SU-DHL-6 (cell line): ENCODE measurements around the gene SCTR.

ENCODE experiments used
- H2AFZ ChIP-seq: fragments of 200-600 bp; sonication (generic); 2 replicates; pipeline ENCODE4 v1.6.1; 2014; ENCODE audit warnings: low read depth, mild to moderate bottlenecking, moderate library complexity, mixed read lengths, antibody characterized with exemption, low read length; ENCODE audit not compliant: severe bottlenecking
- H3F3A ChIP-seq: fragments of 200-600 bp; shearing (Covaris generic); 2 replicates; pipeline ENCODE4 v1.6.0; 2016; ENCODE audit warnings: antibody characterized with exemption, mild to moderate bottlenecking; ENCODE audit not compliant: insufficient read depth
- H3K27ac ChIP-seq: fragments of 200-600 bp; sonication (generic); 2 replicates; pipeline ENCODE4 v1.5.1; 2016; ENCODE audit warnings: low read depth, mild to moderate bottlenecking, low read length, moderate library complexity, mixed read lengths
- H3K27me3 ChIP-seq: fragments of 200-600 bp; sonication (generic), shearing (Covaris generic); 2 replicates; pipeline ENCODE4 v1.6.0; 2014; ENCODE audit warnings: mild to moderate bottlenecking, low read length
- H3K36me3 ChIP-seq: fragments of 200-600 bp; sonication (generic); 2 replicates; pipeline ENCODE4 v1.6.1; 2014; ENCODE audit warnings: mild to moderate bottlenecking, low read length, mixed read lengths
- H3K4me2 ChIP-seq: fragments of 300-600, 200-600 bp; shearing (Covaris generic), sonication (generic); 2 replicates; pipeline ENCODE4 v1.6.0; 2014; ENCODE audit warnings: low read length, low read depth, mild to moderate bottlenecking; ENCODE audit not compliant: poor library complexity, severe bottlenecking
- H3K4me3 ChIP-seq: fragments of 200-600 bp; sonication (generic); 2 replicates; pipeline ENCODE4 v1.5.1; 2014; ENCODE audit warnings: antibody characterized with exemption, low read length, mild to moderate bottlenecking, mixed read lengths; ENCODE audit not compliant: insufficient read depth, poor library complexity, severe bottlenecking
- H3K79me2 ChIP-seq: fragments of 200-600 bp; sonication (generic); 2 replicates; pipeline ENCODE4 v1.6.1; 2014; ENCODE audit warnings: mild to moderate bottlenecking, low read length, moderate library complexity; ENCODE audit not compliant: insufficient read depth
- H3K9ac ChIP-seq: fragments of 200-600 bp; sonication (generic); 2 replicates; pipeline ENCODE4 v1.7.0; 2014; ENCODE audit warnings: mild to moderate bottlenecking, low read length
- H3K9me2 ChIP-seq: fragments of 200-600 bp; sonication (generic); replicated peaks from 2 replicates; pipeline ENCODE4 v1.6.1; 2014; ENCODE audit warnings: low read length; ENCODE audit not compliant: insufficient read depth
- H3K9me3 ChIP-seq: fragments of 200-600 bp; sonication (generic); 2 replicates; pipeline ENCODE4 v1.6.1; 2014; ENCODE audit warnings: low read length, mixed read lengths; ENCODE audit not compliant: insufficient read depth
- H4K20me1 ChIP-seq: fragments of 200-600 bp; sonication (generic); 2 replicates; pipeline ENCODE4 v1.6.1; 2014; ENCODE audit warnings: low read depth, mild to moderate bottlenecking, antibody characterized with exemption, low read length, moderate library complexity, mixed read lengths
- EZH2phosphoT487 ChIP-seq: fragments of 200-600 bp; sonication (generic), shearing (Covaris generic); conservative IDR thresholded peaks from 2 replicates; pipeline ENCODE4 v1.6.1; 2018; ENCODE audit warnings: mild to moderate bottlenecking, antibody characterized with exemption, low read length, moderate library complexity, mixed read lengths
- TF ChIP-seq, protein P1 (sequence below): fragments of 200-600 bp; sonication (generic); IDR thresholded peaks from one replicate; pipeline ENCODE4 v1.5.1; 2017; ENCODE audit warnings: antibody characterized with exemption, mild to moderate bottlenecking, low read length, moderate library complexity; ENCODE audit not compliant: insufficient read depth, poor library complexity, severe bottlenecking

The SCTR gene

DNA sequence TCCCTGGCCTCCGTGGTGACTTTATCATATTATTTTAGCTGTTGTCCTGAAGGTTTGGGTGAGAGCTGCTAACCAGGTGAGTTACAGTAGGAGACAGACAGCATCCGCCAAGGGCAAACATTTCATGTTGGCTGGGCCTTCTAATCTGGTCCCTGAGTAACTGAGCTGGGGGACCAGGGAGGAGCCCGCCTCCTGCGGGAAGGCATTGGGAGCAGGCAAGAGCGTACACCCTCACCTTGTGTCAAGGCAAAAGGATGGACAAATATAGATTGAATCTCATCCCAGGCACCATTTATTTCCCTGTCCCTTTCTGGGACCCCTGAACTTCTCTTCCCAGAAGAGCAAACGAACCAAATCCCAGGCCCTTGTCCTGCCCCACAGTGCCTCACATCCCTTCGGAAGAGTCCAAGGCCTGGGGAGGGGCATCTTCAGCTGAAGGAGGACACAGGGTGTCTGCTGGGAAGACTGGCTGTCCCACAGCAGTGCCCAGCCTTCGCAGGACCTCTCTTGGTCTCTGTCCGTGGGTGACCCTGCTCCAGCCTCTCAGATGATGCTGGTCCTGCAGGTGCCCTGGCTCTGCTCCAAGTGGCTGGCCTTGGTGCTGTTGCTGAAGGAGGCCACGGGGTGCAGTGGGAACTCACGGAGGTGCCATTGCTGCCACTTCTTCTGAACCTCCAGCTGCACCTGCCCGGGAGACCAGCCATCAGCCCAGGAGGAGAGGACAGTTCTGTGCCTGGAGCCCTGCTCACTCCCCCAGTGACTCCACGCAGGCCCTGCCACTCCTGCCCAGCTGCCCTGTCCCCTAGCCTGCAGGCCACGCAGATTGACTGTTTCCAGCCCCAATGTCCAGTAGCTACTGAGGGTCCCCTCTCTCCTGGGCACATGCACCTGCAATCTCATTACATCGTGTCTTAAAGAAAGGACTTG, 84.4 kb downstream of the SCTR start:
- H3F3A ChIP-seq = no peaks in the 10 kb centered on the region
- no peak overlapping the region for H2AFZ ChIP-seq
- no peaks in the 10 kb centered on the region for H3K36me3 ChIP-seq
- TF ChIP-seq, protein P1, sequence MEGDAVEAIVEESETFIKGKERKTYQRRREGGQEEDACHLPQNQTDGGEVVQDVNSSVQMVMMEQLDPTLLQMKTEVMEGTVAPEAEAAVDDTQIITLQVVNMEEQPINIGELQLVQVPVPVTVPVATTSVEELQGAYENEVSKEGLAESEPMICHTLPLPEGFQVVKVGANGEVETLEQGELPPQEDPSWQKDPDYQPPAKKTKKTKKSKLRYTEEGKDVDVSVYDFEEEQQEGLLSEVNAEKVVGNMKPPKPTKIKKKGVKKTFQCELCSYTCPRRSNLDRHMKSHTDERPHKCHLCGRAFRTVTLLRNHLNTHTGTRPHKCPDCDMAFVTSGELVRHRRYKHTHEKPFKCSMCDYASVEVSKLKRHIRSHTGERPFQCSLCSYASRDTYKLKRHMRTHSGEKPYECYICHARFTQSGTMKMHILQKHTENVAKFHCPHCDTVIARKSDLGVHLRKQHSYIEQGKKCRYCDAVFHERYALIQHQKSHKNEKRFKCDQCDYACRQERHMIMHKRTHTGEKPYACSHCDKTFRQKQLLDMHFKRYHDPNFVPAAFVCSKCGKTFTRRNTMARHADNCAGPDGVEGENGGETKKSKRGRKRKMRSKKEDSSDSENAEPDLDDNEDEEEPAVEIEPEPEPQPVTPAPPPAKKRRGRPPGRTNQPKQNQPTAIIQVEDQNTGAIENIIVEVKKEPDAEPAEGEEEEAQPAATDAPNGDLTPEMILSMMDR = no peak
- no peak for TF ChIP-seq EZH2phosphoT487
- no peaks in the 10 kb centered on the region for H3K79me2 ChIP-seq
- no peaks in the 10 kb centered on the region for H4K20me1 ChIP-seq
- H3K9me3 ChIP-seq = no peaks in the 10 kb centered on the region
- no peak overlapping the region for H3K4me2 ChIP-seq
- no peaks in the 10 kb centered on the region for H3K9me2 ChIP-seq
- no peak overlapping the region for H3K27ac ChIP-seq
- H3K4me3 ChIP-seq = no peak overlapping the region
- H3K27me3 ChIP-seq = no peaks in the 10 kb centered on the region
- no peak overlapping the region for H3K9ac ChIP-seq

DNA sequence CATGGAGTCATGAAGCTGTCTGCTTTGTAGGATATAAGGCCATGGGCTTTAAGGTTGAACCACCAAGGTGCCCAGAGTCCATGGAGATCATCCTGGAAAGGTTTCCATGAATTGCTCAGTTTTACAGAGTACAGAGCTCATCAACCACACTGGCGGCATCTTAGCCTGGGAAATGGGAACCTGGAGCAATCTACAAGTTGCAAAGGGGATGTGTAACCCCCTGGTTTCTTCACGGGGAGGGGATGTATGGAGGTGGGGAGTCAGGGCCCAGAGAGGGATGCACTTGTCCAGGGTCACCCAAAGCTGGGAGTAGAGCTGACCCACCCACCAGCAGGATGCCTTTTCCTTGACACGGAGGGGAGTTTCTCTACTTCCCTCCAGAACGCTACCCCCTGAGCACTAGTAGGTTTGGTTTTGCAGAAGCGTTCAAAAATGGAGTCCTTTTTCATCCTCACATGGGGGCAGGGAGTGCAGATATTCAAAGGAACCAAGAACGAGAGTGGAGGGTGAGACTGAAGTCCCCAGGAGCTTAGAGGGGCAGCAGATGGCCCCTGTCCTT, 85.5 kb downstream of the SCTR start:
- no peaks in the 10 kb centered on the region for H3K79me2 ChIP-seq
- H3K4me2 ChIP-seq = no peak overlapping the region
- no peaks in the 10 kb centered on the region for H3K36me3 ChIP-seq
- no peak overlapping the region for H3K4me3 ChIP-seq
- no peaks in the 10 kb centered on the region for H3F3A ChIP-seq
- no peaks in the 10 kb centered on the region for H3K9me3 ChIP-seq
- no peak overlapping the region for H3K27ac ChIP-seq
- TF ChIP-seq, protein P1 = no peak
- TF ChIP-seq EZH2phosphoT487 = no peak
- no peak overlapping the region for H2AFZ ChIP-seq
- no peaks in the 10 kb centered on the region for H4K20me1 ChIP-seq
- H3K9me2 ChIP-seq = no peaks in the 10 kb centered on the region
- no peak overlapping the region for H3K9ac ChIP-seq
- no peaks in the 10 kb centered on the region for H3K27me3 ChIP-seq

DNA sequence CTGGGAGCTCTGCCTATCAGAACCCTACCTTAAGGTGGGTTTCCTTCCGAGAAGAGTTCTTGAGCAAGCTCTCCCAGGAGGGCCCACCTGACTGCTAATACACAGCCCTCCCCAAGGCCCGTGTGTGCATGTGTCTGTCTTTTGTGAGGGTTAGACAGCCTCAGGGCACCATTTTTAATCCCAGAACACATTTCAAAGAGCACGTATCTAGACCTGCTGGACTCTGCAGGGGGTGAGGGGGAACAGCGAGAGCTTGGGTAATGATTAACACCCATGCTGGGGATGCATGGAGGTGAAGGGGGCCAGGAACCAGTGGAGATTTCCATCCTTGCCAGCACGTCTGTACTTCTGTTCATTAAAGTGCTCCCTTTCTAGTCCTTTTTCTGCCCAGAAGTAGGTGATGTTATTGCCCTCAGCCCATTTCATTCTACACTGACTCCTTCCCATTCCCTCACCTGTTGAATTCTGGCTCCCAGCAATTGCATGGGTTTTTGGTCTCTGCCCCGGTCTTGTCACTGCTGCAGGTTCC, 86.1 kb downstream of the SCTR start:
- Histone ChIP-seq H3K27ac (no peak overlapping the region), H3K9me2 (no peaks in the 10 kb centered on the region), H3K79me2 (no peaks in the 10 kb centered on the region), H3K4me3 (no peak overlapping the region), H3K9me3 (no peaks in the 10 kb centered on the region), H2AFZ (no peak overlapping the region), H3K36me3 (no peaks in the 10 kb centered on the region), H3K9ac (no peak overlapping the region), H3K27me3 (no peaks in the 10 kb centered on the region), H4K20me1 (no peaks in the 10 kb centered on the region), H3F3A (no peaks in the 10 kb centered on the region), H3K4me2 (no peak overlapping the region)
- TF ChIP-seq, protein P1 = no peak
- TF ChIP-seq EZH2phosphoT487 = no peak
